Tibial nerve (tissue), 4 donors: ENCODE results near the gene IRAK1. TPM values are rescaled to one million over a fixed set of nuclear protein-coding genes. Genes with fewer than 3 reads are reported as not detected.

Experiments
- DNase-seq, 2 donors: peaks; one replicate each; pipeline ENCODE4 v3.0.0-alpha.2; 2019; ENCODE audit warnings: low spot score in 2 of 2
- H3K27ac ChIP-seq, 4 donors: fragments of 200-600 bp; sonication (generic) in 3 of 4; one replicate each; pipeline ENCODE4 v1.5.1; 2017 to 2019; ENCODE audit warnings: mild to moderate bottlenecking in 1 of 4
- H3K27me3 ChIP-seq, 2 donors: fragments of 200-600 bp; sonication (generic) in 1 of 2; one replicate each; pipeline versions ENCODE4 v1.5.1 to v1.6.0; 2017 to 2019
- H3K36me3 ChIP-seq, 3 donors: fragments of 200-600 bp; sonication (generic); one replicate each; pipeline ENCODE4 v1.5.1; 2018 to 2019
- H3K4me1 ChIP-seq, 4 donors: fragments of 200-600 bp; sonication (generic) in 3 of 4; one replicate each; pipeline ENCODE4 v1.5.1; 2017 to 2019
- H3K4me3 ChIP-seq, 4 donors: fragments of 200-600 bp; sonication (generic) in 3 of 4; one replicate each; pipeline ENCODE4 v1.5.1; 2017 to 2019; ENCODE audit warnings: mild to moderate bottlenecking in 1 of 4, moderate library complexity in 1 of 4
- H3K9me3 ChIP-seq, 4 donors: fragments of 200-600 bp; sonication (generic) in 3 of 4; one replicate each; pipeline ENCODE4 v1.5.1; 2017 to 2019
- EP300 ChIP-seq, 2 donors: sonication (generic); formaldehyde crosslinking; IDR thresholded peaks; one replicate each; pipeline ENCODE4 v1.6.1; 2017; ENCODE audit warnings: antibody characterized with exemption in 2 of 2, mild to moderate bottlenecking in 1 of 2
- POLR2A ChIP-seq, 2 donors: fragments of 450-650 bp; IDR thresholded peaks; one replicate each; pipeline ENCODE4 v1.6.1; 2017; ENCODE audit warnings: antibody characterized with exemption in 2 of 2, mild to moderate bottlenecking in 2 of 2, moderate library complexity in 2 of 2
- WGBS, 2 donors: methylation state at CpG; one replicate each; pipeline ENCODE4 v1.1.5; 2018; 5-methylcytosine and 5-hydroxymethylcytosine counted together
- total RNA-seq, 4 donors: library from RNA; depleted of rRNA; stranded (reverse); fragments of >200 nt; gene quantifications; one replicate each; pipeline ENCODE4 v1.1.0, GENCODE V29; 2016
- TF ChIP-seq, protein P1 (sequence below), 5 experiments: fragments of 200-600 bp in 3 of 5; fragments of 450-650 bp in 2 of 5; sonication (generic) in 3 of 5; IDR thresholded peaks; one replicate each; pipeline ENCODE4 v1.5.1; 2016 to 2019; ENCODE audit warnings: antibody characterized with exemption in 5 of 5, mild to moderate bottlenecking in 3 of 5, moderate library complexity in 2 of 5

Gene IRAK1
- total RNA-seq, 4 donors from 2014 or later, result 50.7 to 127 (median 64.4) TPM

GRCh38 chrX:154013001-154013421 lies 6.7 kb downstream of the IRAK1 start:
- Histone ChIP-seq H3K27me3 (no peaks in the 10 kb centered on the region), H3K4me1 (peaks cover 0 to 26% (median 10%) of the 10 kb centered on the region in 4 donors), H3K27ac (peak overlapping the region in 3 of 4 donors; percentile 74 to 82 (median 82)), H3K4me3 (no peak overlapping the region), H3K36me3 (peaks cover 0 to 37% (median 0%) of the 10 kb centered on the region in 3 donors), H3K9me3 (no peaks in the 10 kb centered on the region)
- TF ChIP-seq, protein P1, sequence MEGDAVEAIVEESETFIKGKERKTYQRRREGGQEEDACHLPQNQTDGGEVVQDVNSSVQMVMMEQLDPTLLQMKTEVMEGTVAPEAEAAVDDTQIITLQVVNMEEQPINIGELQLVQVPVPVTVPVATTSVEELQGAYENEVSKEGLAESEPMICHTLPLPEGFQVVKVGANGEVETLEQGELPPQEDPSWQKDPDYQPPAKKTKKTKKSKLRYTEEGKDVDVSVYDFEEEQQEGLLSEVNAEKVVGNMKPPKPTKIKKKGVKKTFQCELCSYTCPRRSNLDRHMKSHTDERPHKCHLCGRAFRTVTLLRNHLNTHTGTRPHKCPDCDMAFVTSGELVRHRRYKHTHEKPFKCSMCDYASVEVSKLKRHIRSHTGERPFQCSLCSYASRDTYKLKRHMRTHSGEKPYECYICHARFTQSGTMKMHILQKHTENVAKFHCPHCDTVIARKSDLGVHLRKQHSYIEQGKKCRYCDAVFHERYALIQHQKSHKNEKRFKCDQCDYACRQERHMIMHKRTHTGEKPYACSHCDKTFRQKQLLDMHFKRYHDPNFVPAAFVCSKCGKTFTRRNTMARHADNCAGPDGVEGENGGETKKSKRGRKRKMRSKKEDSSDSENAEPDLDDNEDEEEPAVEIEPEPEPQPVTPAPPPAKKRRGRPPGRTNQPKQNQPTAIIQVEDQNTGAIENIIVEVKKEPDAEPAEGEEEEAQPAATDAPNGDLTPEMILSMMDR (IDR thresholded peaks at IDR 0.05), result no peak
- TF ChIP-seq POLR2A (IDR thresholded peaks at IDR 0.05) (no peak), EP300 (IDR thresholded peaks at IDR 0.05) (no peak)
- WGBS, 2 donors, result 55 to 70% methylated on average over 8 to 17 of the region's 17 CpGs
- DNase-seq, result no peak

DNA sequence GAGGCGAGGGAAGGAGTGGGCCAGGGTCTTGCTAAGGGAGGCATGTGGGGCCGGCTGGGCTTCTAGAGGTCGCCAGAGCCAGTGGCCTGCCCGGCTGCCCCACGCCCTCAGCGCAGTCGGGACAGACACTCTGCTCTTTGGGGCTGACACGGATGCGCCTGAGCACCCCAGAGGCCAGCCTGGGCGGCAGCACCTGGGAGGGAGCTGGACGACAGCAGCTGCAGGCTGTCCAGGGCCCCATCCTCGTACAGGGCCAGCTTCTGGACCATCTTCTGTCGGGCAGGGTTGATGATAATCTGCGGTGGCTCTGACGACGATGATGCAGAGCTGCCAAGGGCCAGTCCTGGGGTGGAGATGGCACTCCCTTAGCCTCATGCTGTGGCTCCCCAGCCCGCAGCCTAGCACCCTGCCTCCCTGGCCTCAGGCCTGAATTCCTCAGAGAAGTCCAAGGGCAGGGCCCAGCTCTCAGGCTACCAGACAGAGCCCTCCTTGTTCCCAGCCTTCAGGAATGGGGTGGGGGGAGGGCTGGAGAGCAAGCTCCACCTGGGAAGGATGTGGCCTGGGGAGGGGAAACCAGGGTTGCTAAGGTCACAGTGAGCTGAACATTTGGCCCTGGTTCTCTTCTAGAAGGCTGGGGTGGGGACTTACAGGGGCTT lies 7.2 kb downstream of the IRAK1 start:
- WGBS, 2 donors, result 44 to 100% methylated on average over 1 to 17 of the region's 17 CpGs
- Histone ChIP-seq H3K4me1 (peaks cover 0 to 23% (median 10%) of the 10 kb centered on the region in 4 donors), H3K27ac (peak overlapping the region in 3 of 4 donors; percentile 74 to 82 (median 82)), H3K27me3 (no peaks in the 10 kb centered on the region), H3K36me3 (peaks cover 0 to 37% (median 0%) of the 10 kb centered on the region in 3 donors), H3K4me3 (no peak overlapping the region), H3K9me3 (no peaks in the 10 kb centered on the region)
- TF ChIP-seq, protein P1 (IDR thresholded peaks at IDR 0.05), result no peak
- TF ChIP-seq POLR2A (IDR thresholded peaks at IDR 0.05), result no peak
- TF ChIP-seq EP300 (IDR thresholded peaks at IDR 0.05), result no peak
- peak in 1 of 2 donors; percentile 23 for DNase-seq

GRCh38 chrX:154011376-154012335 lies 8.0 kb downstream of the IRAK1 start:
- Histone ChIP-seq H3K27ac (peak overlapping the region in 3 of 4 donors; percentile 74 to 82 (median 82)), H3K36me3 (peaks cover 0 to 29% (median 0%) of the 10 kb centered on the region in 3 donors), H3K4me3 (no peak overlapping the region), H3K4me1 (peaks cover 0 to 23% (median 10%) of the 10 kb centered on the region in 4 donors), H3K27me3 (no peaks in the 10 kb centered on the region), H3K9me3 (no peaks in the 10 kb centered on the region)
- DNase-seq, result no peak
- TF ChIP-seq, protein P1 (IDR thresholded peaks at IDR 0.05), result no peak
- no peak for TF ChIP-seq EP300 (IDR thresholded peaks at IDR 0.05)
- 72 to 78% methylated on average over 12 to 18 of the region's 18 CpGs for WGBS, 2 donors

DNA sequence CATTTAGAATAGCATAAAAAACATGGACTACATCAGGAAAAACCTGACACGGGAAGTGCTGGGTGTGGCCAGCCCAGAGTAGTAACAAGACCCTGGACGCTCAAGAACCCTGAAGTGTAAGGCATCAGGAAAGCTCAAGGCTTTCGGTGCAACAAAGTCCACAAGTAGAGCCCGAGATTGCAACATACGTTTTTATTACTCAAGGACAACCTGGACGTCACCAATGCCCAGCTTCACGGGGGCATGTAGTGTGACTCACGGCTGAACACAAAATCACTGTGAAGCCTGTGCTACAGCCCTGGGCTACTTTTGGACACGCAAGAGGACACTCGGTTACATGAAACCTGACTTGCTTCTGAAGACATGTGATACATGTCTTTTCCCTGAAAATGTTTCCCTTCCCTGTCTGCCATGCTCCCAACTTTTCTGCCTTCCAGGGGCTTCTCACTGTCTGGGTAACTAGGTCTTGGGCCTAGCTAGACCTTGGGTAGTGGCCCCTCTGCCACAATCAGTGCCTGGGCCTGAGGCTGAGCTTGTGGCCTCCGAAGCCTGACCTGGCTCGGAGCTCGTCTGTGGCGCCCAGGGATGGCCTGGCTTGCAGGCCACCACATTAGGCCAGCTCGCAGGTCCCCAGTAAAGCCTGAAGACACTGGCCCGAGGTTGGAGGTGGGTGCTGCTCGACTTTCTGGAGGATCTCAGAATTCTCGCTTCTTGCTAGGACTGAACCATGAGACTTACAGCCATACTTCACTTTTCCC lies 9.2 kb downstream of the IRAK1 start:
- 76 to 82% methylated on average over 11 to 18 of the region's 18 CpGs for WGBS, 2 donors
- no peak for DNase-seq
- Histone ChIP-seq H3K9me3 (no peaks in the 10 kb centered on the region), H3K27ac (peak overlapping the region in 1 of 4 donors; percentile 82), H3K27me3 (no peaks in the 10 kb centered on the region), H3K4me1 (peaks cover 0 to 23% (median 10%) of the 10 kb centered on the region in 4 donors), H3K4me3 (no peak overlapping the region), H3K36me3 (peaks cover 0 to 17% (median 0%) of the 10 kb centered on the region in 3 donors)
- TF ChIP-seq EP300 (IDR thresholded peaks at IDR 0.05), result no peak
- TF ChIP-seq POLR2A (IDR thresholded peaks at IDR 0.05), result no peak
- TF ChIP-seq, protein P1 (IDR thresholded peaks at IDR 0.05), result no peak
